ENCODE data around the gene PITPNC1.
"Not testable (repeated sequence)": the region's sequence is repeated elsewhere in the genome, so short reads cannot be mapped to it uniquely, and the experiment has no call there.

- TF ChIP-seq CTCF, EP300 (IDR thresholded peaks at IDR 0.05): not testable (repeated sequence)
Observed at GRCh38 chr17:67332162-67332508, 44.9 kb upstream of the PITPNC1 start.

Data from esophagus muscularis mucosa (tissue), 3 donors.